ENCODE data around the gene COL5A2. TPM values are rescaled to one million over a fixed set of nuclear protein-coding genes. Genes with fewer than 3 reads are reported as not detected.

The COL5A2 gene
- total RNA-seq, 2 donors from 2014 or later: 0.60 to 1.8 TPM

DNA sequence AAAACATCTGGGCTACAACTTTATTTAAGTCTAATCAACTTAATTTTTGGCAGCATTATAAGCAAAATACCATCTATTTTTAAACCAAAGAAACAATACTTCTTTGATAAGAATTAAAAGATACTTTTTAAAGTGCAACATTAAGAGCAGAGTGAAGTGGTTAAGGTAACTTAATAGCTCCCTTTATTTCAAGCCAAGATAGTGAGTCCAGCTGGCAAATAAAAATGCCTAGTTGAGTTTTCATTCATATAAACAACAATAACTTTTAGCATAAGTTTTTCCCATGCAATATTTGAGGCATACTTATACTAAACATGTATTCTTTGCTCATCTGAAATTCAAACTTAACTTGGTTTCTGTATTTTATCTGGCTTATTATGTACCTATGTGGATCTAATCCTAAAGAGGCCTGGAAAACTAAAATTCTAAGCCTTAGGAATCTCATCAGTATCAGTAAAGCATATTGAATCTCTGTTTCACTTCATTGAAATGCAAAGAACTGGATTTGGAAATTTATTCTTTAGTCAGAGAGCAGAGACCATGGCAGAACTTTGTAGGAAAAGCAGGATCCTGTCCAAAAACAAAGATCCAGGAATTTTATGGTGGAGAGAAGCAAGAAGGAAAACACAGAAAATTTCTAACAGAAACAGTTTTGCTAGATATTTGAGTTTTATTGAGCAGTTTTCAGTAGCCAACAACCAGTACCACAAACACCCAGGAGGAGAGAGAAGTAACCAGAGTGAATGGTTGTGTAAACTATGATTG, 109.5 kb downstream of the COL5A2 start:
- Mint-ChIP-seq H3K27ac (no peak overlapping the region), H3K9me3 (no peaks in the 10 kb centered on the region), H3K4me1 (ENCODE audit: low read depth) (no peaks in the 10 kb centered on the region), H3K4me3 (no peak overlapping the region), H3K27me3 (ENCODE audit: low read depth) (no peaks in the 10 kb centered on the region), H3K36me3 (ENCODE audit: insufficient read depth in 2 of 2) (no peaks in the 10 kb centered on the region)
- ATAC-seq (replicated peaks in 1 of 2) (no peak), DNase-seq (no peak)

DNA sequence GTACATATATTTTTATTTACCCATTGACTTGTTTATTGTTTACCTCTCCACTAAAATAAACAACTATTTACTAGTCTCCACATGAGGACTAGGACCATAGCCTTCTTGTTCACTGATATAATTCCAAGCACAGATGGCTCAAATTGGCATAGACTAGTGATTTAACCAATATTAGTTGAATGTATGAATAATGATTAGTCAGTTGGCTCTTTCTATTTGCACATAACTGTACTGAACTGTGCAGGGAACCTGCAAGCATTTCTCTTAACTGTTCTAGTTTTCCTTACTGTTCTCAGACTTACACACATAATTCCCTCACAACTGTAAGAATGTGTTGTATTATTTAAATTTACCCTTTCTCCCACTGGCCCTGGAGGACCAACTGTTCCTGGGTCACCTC, 113.5 kb downstream of the COL5A2 start:
- ATAC-seq (replicated peaks in 1 of 2): no peak
- H3K27ac Mint-ChIP-seq: no peak overlapping the region
- H3K9me3 Mint-ChIP-seq: no peaks in the 10 kb centered on the region
- H3K27me3 Mint-ChIP-seq (ENCODE audit: low read depth): no peaks in the 10 kb centered on the region
- no peaks in the 10 kb centered on the region for H3K36me3 Mint-ChIP-seq (ENCODE audit: insufficient read depth in 2 of 2)
- no peaks in the 10 kb centered on the region for H3K4me1 Mint-ChIP-seq (ENCODE audit: low read depth)
- H3K4me3 Mint-ChIP-seq: no peak overlapping the region
- DNase-seq: no peak

DNA sequence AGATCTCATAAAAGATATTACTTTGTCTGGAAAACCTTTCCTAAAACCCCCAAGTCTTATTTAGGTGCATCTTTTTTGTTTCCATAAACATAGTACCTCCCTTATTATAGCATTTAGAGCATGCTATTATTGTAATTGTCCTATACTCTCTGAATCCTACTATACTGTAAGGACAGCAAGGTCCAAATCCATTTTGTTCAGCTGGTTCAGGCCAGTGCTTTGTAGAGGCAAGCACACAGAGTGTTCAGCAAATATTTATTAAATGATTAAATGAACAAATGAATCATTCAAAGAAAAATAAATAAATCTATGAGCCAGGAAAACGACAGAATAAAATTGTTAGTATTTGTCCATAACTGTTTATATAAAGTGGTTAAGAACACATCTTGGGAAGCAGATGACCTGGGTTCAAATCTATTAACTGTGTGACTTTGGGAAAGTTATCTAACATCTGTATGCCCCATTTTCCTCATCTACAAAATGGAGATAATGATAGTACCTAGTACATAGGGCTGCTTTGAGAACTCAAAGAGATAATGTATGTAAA, 119.4 kb downstream of the COL5A2 start:
- no peak overlapping the region for H3K27ac Mint-ChIP-seq
- H3K4me1 Mint-ChIP-seq (ENCODE audit: low read depth): no peaks in the 10 kb centered on the region
- no peak overlapping the region for H3K4me3 Mint-ChIP-seq
- no peaks in the 10 kb centered on the region for H3K36me3 Mint-ChIP-seq (ENCODE audit: insufficient read depth in 2 of 2)
- DNase-seq: no peak
- no peak for ATAC-seq (replicated peaks in 1 of 2)
- no peaks in the 10 kb centered on the region for H3K9me3 Mint-ChIP-seq
- H3K27me3 Mint-ChIP-seq (ENCODE audit: low read depth): no peaks in the 10 kb centered on the region

DNA sequence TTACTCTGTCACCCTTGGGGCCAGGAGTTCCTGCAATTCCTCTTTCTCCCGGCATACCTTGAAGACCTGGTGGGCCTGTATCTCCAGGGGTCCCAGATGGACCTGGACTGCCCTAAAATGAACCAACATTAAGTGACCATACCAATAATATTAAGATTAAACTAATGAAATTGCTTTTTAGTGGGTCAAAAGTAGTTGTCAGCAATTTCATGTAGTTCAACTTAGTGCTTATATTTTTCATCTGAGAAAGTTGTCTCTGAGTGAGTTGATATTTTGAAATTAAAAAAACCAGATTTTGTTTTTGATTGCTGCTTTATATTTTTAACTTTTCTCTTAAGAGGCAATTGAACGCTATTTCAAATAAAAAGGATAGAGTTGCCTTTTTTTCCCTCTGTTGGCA, 122.2 kb downstream of the COL5A2 start:
- no peak overlapping the region for H3K27ac Mint-ChIP-seq
- no peak overlapping the region for H3K4me3 Mint-ChIP-seq
- H3K27me3 Mint-ChIP-seq (ENCODE audit: low read depth): no peaks in the 10 kb centered on the region

DNA sequence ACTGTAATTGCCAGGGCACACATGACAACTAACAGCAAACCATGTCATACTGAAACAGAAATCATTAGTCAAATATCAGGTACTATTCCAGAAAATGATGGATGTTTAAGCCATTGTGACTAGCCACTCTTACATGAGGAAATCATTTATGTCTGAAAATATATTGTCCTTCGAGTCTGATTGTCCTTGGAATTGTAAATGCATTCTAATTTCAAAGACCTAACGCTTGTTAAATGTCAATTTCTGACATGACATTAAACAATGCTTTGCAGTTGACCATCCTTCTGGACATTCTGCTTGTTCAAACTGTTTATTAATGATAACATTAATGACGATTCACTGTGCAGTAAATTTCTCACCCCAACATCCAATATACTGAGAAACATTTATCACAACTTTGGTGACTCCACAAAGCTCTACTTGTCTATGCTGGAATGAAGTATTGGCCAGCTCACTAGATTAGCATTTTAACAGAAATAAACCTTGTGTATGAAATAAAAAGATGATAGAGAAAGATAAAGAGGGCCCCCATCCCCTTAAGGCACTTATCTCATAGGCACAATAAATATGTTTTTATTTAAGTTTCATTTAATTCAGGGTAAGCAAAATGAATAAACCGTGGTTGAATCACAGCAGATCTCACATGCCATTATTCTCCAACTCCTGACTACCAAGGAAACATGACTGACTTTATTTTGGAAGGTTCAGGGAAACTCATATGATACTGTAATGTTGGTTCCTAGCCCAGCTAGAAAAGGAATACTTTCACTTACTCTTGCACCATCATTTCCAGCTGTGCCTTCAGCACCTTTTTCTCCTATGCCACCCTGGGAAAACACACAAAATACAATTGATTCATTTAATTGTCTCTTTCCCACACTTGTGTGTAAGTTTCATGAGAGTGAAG, 123.1 kb downstream of the COL5A2 start:
- Mint-ChIP-seq H3K36me3 (ENCODE audit: insufficient read depth in 2 of 2) (no peaks in the 10 kb centered on the region), H3K9me3 (no peaks in the 10 kb centered on the region), H3K27ac (no peak overlapping the region), H3K4me1 (ENCODE audit: low read depth) (no peaks in the 10 kb centered on the region), H3K27me3 (ENCODE audit: low read depth) (no peaks in the 10 kb centered on the region), H3K4me3 (no peak overlapping the region)
- ATAC-seq (replicated peaks in 1 of 2) (no peak), DNase-seq (no peak)

More for the DNA sequence above, 122.2 kb downstream of the COL5A2 start:
- no peaks in the 10 kb centered on the region for H3K36me3 Mint-ChIP-seq (ENCODE audit: insufficient read depth in 2 of 2)
- no peaks in the 10 kb centered on the region for H3K4me1 Mint-ChIP-seq (ENCODE audit: low read depth)
- ATAC-seq (replicated peaks in 1 of 2): no peak
- DNase-seq: no peak
- H3K9me3 Mint-ChIP-seq: no peaks in the 10 kb centered on the region

DNA sequence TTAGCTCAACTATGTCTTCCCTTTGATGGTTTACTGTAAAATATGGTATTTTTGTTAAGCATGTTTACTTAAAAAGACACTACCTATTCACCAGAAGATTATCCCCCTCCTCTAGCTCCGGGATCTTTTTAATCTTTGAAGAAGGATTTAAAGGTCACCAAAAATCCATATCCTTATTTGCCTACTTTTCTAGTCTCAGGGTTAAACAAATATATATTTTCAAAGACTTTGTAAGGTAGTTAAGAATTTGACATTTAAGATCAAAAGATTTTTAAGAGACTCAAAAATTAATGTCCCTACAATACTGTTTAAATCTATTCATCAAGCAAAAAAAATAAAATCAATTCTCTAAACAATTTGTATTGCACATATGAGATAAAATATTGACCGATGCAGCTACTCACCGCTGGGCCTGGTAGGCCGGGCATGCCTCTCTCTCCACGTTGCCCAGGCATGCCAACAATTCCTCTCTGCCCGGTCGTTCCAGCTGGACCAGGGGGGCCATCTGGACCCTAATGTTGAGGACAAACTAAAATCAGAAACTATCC, 129.3 kb downstream of the COL5A2 start:
- Mint-ChIP-seq H3K27ac (no peak overlapping the region), H3K4me3 (no peak overlapping the region), H3K36me3 (ENCODE audit: insufficient read depth in 2 of 2) (no peaks in the 10 kb centered on the region), H3K27me3 (ENCODE audit: low read depth) (no peaks in the 10 kb centered on the region), H3K9me3 (no peaks in the 10 kb centered on the region), H3K4me1 (ENCODE audit: low read depth) (peaks cover 5% of the 10 kb centered on the region)
- DNase-seq (no peak), ATAC-seq (replicated peaks in 1 of 2) (no peak)

DNA sequence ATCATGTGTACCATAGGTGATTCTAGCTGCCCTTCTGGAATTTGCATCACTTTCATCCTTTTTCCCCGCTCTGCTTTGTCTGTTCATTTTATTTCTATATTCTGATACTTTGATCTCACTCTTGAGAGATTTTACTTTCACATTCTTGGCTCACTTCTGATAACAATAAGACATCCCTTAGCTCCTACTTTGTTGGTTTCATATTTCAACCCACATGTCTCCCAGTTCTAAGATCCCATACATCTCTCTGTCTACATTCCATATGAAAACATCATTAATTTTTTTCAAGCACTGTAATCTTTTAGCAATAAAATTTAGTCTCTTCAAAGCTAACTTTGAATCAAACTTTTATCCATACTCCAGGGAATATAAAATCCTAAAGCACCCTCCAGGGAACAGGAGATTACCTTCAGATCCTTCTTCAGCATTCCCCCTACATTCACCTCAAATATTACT, 129.8 kb downstream of the COL5A2 start:
- Mint-ChIP-seq H3K4me3 (no peak overlapping the region), H3K4me1 (ENCODE audit: low read depth) (peaks cover 5% of the 10 kb centered on the region)

DNA sequence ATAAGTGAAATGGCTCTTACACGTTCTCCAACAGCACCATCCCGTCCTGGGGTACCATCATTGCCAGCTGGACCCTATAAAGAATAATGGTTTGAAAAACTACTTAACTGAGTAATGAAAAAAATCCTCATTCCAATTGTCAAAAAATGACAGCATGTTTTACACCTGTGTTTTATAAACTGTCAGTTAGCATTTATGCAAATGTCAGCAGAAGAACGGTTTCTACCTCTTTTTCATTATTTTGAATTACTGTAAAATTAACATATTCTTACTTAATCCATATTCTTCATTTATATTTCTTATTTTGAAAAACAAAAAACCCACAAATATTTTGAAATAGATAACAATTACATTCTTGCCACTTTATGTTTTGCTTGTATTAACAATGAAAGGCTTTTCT, 131.4 kb downstream of the COL5A2 start:
- H3K9me3 Mint-ChIP-seq: no peaks in the 10 kb centered on the region
- peaks cover 5% of the 10 kb centered on the region for H3K4me1 Mint-ChIP-seq (ENCODE audit: low read depth)
- H3K27ac Mint-ChIP-seq: no peak overlapping the region
- ATAC-seq (replicated peaks in 1 of 2) (no peak), DNase-seq (no peak)
- no peaks in the 10 kb centered on the region for H3K36me3 Mint-ChIP-seq (ENCODE audit: insufficient read depth in 2 of 2)
- no peak overlapping the region for H3K4me3 Mint-ChIP-seq
- H3K27me3 Mint-ChIP-seq (ENCODE audit: low read depth): no peaks in the 10 kb centered on the region

More for the DNA sequence above, 129.8 kb downstream of the COL5A2 start:
- ATAC-seq (replicated peaks in 1 of 2) (no peak), DNase-seq (no peak)
- Mint-ChIP-seq H3K9me3 (no peaks in the 10 kb centered on the region), H3K27ac (no peak overlapping the region), H3K36me3 (ENCODE audit: insufficient read depth in 2 of 2) (no peaks in the 10 kb centered on the region), H3K27me3 (ENCODE audit: low read depth) (no peaks in the 10 kb centered on the region)

DNA sequence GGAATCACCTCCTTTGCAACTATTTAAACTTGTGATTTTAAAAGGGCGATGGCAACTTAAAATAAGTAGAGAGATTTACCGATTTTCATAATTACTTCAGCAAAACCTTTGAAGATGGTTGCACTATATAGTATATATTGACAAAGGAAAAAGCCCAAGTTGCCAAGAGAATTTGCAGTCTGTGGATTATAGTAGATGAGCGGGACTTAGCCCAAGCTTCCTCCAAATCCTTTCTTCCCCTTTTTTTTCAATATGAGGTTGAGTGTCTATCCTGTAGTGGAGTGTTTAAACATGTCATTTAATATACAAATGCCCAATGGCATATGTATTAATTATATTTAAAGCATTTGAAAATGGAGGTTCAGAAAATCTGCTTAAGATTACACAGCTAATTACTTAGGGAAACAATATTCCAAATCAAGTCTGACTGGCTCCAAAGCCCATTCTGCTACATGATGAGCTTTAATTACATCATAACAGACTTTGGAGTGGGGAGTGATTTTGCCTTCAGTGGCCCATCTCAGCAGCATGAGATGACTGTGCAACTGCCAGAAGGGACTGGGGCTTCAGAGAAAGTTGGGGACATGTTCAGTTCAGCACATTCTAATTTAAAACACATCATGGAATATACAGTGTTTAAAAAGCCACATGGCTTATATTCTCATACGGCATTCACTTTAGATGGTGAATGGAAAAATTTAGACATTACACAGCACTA, 132.2 kb downstream of the COL5A2 start:
- Mint-ChIP-seq H3K9me3 (no peaks in the 10 kb centered on the region), H3K27me3 (ENCODE audit: low read depth) (no peaks in the 10 kb centered on the region), H3K4me3 (no peak overlapping the region), H3K4me1 (ENCODE audit: low read depth) (peaks cover 5% of the 10 kb centered on the region), H3K36me3 (ENCODE audit: insufficient read depth in 2 of 2) (no peaks in the 10 kb centered on the region), H3K27ac (no peak overlapping the region)
- DNase-seq (no peak), ATAC-seq (replicated peaks in 1 of 2) (no peak)

DNA sequence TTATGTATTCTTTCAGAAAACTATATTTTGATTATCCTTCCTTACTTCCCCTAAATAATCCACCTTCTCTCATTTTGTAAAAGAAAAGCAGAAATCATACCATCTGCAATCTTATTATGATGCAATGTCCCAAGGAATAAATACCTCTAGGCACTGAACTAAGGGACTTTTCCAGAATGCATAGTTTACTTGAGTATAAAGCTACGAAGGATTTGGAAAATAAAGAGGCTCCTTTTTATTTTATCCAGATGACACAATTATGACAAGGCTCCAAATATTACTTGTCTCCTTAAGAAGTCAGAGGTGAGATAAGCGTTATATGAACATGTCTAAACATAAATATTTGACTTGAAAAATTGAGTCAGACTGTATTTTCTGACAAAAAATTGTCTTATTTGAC, 133.2 kb downstream of the COL5A2 start:
- H3K27me3 Mint-ChIP-seq (ENCODE audit: low read depth): no peaks in the 10 kb centered on the region
- ATAC-seq (replicated peaks in 1 of 2) (no peak), DNase-seq (no peak)
- H3K4me1 Mint-ChIP-seq (ENCODE audit: low read depth): peaks cover 5% of the 10 kb centered on the region
- no peak overlapping the region for H3K27ac Mint-ChIP-seq
- H3K4me3 Mint-ChIP-seq: no peak overlapping the region
- no peaks in the 10 kb centered on the region for H3K9me3 Mint-ChIP-seq
- no peaks in the 10 kb centered on the region for H3K36me3 Mint-ChIP-seq (ENCODE audit: insufficient read depth in 2 of 2)

DNA sequence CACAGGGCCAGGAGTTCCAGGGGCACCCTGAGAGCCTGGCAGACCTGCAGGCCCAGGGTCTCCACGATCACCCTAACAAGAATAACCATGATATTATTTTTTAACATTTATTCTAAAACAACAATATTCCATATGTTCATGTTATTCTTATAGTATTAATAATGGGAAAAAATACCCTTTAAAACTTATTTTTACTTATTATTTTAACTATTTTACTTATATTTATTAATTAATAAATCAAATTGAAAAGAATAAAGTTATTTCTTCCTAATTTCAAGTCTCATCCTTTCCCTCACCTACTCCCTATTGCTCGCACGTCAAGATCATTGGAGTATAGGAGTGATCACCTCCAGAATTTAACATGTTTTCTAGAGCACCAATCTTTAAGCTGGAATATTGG, 133.7 kb downstream of the COL5A2 start:
- H3K27ac Mint-ChIP-seq: no peak overlapping the region
- no peak for DNase-seq
- H3K27me3 Mint-ChIP-seq (ENCODE audit: low read depth): no peaks in the 10 kb centered on the region
- H3K4me3 Mint-ChIP-seq: no peak overlapping the region
- H3K36me3 Mint-ChIP-seq (ENCODE audit: insufficient read depth in 2 of 2): no peaks in the 10 kb centered on the region
- H3K4me1 Mint-ChIP-seq (ENCODE audit: low read depth): peaks cover 5% of the 10 kb centered on the region
- no peak for ATAC-seq (replicated peaks in 1 of 2)
- no peaks in the 10 kb centered on the region for H3K9me3 Mint-ChIP-seq

DNA sequence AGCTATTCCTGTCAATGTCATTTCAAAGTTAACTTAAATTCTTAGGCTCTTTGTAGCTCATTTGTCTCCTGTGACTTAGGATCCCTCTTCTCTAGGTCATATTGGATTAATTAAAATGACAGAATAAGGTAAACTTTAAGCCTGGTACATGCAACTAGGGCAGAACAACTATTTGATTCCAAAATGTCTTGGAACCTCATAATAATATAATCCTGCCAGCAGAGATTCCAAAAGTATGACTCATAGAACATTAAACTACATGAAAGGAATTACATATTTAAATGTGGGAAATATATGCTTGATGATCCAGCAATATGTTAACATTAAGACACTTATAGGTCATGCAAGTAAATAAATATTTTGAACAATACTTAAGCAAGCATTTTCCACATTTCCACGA, 142.0 kb downstream of the COL5A2 start:
- H3K9me3 Mint-ChIP-seq: no peaks in the 10 kb centered on the region
- H3K4me3 Mint-ChIP-seq: no peak overlapping the region
- ATAC-seq (replicated peaks in 1 of 2) (no peak), DNase-seq (no peak)
- H3K36me3 Mint-ChIP-seq (ENCODE audit: insufficient read depth in 2 of 2): no peaks in the 10 kb centered on the region
- H3K4me1 Mint-ChIP-seq (ENCODE audit: low read depth): no peaks in the 10 kb centered on the region
- no peak overlapping the region for H3K27ac Mint-ChIP-seq
- H3K27me3 Mint-ChIP-seq (ENCODE audit: low read depth): no peaks in the 10 kb centered on the region
